ENCODE results near the gene KRT25. TPM values are rescaled to one million over a fixed set of nuclear protein-coding genes. Genes with fewer than 3 reads are reported as not detected.
A peak's percentile ranks its signal among the peaks of the same experiment; 100 is the strongest.
"Not testable (repeated sequence)": the region's sequence is repeated elsewhere in the genome, so short reads cannot be mapped to it uniquely, and the experiment has no call there.

KRT25 gene
- polyA plus RNA-seq, 12 donors: 0.15 to 0.33 (median 0.21) TPM; not detected in 8

DNA sequence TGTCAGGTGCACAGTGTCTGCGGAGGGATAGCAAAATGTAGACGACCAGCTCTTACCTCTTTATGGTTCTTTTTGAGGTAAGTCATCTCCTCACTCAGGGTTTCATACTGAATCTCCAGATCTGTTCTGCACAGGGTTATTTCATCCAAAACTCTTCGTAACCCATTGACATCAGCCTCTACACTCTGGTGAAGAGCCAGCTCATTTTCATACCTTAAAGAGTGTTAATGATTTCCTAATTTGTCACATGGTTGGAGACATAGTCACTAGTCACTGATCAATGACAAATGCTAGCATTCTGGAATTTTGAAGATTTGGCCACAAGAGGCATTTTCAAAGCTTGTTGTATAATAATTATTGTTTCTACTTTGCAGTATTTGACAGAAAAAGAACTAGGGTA lies 1.3 kb downstream of the KRT25 start:
- no peak for DNase-seq

DNA sequence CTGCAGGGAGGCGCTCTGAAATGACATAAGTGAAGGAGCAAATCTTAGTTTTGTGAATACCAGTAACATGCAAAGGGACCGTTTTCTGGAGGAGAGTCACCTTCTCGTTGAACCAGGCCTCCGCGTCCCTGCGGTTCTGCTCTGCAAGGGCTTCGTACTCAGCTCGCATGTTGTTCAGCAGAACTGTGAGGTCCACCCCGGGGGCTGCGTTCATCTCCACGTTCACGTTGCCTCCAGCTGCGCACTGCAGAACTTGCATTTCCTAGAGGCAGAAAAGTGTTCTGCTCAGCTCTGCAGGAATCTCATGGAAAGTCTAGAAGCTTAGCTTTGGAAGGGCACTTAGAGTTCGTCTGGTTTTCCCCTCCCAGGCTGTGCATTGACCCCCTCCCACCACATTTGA lies 4.1 kb downstream of the KRT25 start:
- no peak for DNase-seq

DNA sequence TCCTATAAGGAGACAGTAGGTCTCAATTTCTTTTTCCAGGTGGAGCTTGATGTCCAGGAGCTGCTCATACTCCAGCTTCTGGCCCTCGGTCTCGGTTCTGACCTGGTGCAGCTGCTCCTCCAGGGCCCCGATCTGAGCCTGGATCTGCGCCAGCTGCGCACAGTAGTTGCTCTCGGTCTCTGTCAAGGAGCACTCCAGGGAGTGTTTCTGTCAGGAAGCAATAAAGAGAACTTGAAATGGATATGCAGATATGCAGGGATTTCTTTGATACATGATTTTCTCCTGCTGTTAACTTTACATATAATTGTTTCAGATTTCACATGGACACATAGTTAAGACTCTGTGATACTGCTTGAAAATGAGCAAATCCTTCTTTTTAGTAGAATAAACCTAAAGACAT lies 4.7 kb downstream of the KRT25 start:
- no peak for DNase-seq

DNA sequence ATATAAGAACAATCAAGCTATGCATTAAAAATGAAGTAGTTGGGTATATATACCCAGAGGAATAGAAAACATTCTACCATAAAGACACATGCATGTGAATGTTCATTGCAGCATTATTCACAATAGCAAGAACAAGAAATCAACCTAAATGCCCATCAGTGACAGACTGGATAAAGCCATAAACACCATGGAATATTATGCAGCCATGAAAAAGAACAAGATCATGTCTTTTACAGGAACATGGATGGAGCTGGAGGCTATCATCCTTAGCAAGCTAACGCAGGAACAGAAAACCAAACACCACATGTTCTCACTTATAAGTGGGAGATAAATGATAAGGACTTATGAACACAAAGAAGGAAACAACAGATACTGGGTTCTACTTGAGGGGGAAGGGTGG lies 6.5 kb downstream of the KRT25 start:
- DNase-seq: not testable (repeated sequence)

DNA sequence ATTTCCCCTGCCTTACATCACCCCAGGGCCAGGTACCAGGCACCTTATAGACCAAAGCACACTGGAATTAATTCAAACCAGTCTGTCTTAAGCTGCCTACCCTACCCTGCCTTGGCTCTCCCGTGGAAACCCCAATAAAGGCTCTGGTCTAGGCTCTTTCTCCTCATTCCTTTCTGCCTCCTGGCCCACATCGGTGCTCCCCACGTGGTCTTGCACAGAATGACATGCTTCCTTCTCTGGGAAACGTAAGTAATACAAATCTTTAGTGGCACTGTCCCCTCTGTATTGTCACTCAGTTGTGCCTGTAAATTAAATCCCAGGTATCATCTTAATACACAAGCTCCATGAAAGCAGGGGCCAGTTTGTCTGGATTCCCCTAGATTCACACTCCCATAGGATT lies 16.6 kb downstream of the KRT25 start:
- DNase-seq: no peak

DNA sequence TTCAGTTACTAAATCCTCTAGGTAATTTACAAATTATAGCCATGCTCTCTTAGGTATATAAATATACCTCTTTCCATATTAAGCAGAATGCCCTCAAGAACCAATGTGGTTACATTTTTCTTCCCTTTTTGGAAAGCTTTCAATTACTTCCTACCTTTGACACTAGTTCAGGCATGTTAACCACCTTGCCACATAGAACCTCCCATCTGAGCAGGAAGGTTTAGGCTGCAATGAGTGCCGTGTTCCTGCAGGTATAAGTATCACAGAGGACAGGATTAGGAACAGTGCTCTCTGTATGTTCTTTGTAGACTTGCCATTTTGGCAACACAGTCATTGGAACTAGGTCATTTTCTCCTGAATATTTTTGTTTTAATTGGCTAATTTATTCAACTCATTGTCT lies 20.1 kb downstream of the KRT25 start:
- DNase-seq: no peak

DNA sequence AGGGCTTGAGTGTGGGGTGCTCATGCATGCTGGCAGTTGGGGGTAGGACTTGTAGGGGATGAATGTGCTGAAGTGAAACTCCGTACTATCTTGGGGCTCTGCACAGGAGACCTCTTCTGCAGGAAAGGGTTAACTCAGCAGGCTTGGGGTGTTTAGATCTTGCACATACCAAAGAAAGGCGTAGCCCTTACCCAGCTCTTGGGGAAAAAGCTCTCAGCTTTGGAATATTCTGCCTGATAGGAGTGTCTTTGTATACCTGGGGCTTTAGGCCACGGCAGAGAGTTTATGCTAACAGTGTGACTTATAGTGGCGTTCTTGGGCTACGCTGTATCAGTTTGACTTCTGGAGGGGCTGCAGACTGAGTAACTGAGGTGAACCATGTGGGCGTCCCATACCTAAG lies 21.1 kb downstream of the KRT25 start:
- no peak for DNase-seq

DNA sequence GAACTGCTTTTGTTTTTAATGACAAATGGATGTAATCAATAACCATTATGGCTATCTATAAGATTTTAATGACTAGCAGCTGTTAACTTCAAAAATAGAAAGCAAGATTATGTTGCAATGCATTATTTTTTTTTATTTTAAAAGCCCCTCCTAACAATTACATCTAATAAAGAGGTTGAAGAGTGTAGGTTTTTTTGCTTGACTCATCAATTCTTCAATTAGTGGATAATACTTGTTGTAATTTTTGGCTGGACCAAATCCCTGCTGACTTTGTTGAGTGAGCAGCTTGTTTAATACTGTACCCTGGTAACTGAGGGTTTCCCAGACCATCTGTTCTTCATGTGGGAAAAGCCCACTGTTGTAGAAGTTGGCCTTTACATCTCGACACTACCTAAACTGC lies 24.2 kb downstream of the KRT25 start:
- no peak for DNase-seq

DNA sequence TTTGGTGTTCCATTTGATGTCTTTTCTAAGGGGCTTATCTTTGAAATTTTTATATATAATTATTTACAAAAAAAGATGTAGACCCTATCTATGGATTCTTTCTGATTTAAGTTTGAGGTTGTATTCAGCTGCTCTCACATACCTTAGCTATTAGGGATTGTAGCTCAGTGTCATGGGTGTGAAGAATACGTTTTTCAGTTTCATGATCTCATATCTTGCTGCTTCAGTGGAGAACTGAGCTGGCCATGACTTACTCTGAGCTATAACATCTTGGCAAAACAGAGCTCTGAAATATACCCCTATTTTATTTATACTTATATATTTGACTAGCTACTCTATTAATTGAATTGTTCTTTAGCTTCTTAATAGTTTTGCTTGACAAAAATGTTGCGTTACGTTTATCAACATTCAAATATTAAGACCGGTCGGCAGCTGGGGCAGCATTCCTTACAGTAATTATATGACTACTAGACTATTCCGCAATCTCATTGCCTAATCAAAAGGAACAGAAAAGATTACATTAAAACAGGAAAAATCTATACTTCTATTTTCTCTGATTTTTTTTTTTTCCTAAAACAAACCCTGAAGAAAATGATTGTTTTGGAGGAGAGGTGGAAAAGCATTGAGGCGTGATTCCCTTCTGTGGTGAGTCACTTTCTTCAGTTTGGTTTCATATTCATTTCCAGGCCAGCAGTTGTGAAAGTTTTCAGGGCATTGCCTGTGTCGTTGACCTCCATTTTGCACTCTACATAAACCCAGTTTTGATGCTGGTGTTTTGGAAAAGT lies 27.5 kb downstream of the KRT25 start:
- DNase-seq: no peak

DNA sequence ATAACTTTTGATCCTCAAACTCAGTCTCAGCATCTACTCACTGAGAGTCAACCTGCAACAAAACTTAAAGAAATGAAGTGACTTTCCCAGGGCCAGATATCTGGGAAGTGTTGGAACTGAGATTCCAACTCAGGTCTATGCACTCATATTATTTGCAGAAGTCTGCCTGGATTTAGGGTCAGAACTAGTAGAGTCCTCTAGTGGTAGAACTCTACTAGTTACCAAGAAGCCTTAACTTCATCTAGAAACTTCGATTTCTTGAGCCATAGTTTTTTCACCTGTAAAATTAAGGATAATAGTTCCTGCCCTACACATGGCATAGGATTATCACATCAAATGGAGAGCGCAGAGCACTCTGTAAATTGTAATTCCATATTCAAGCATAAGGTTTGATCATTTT lies 28.2 kb downstream of the KRT25 start:
- DNase-seq: no peak

DNA sequence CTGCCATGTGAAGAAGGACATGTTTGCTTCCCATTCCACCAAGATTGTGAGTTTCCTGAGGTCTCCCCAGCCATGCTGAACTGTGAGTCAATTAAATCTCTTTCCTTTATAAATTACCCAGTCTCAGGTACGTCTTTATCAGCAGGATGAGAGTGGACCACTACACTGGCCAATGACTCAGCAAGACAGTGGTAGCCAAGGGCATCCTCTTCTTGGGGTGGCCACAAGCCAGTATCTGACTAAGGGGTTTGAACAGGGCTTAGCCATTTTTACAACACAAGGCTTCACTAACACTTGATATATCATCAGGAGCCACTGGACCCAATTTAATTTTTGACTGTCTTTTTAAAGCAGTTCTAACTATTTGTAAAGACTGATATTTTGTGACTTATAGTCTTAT lies 30.5 kb downstream of the KRT25 start:
- no peak for DNase-seq

DNA sequence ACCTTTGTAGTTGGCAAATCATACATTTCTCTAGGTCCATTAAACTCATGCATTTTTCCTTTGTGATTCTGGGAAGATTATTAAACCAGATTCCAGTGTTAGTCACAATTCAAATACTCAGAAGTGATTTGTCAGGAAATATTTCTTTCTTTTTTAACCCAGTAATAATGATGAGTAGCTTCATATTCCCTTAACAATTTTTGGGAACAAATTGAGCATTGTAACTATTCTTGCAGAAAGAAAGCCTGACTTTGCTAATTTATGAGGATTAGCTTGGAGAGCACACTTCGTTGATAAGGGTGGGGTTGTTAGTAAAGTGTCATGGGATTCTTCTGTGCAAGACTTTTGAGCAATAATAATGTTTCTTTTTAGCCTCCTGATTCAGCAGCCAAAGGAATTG lies 32.9 kb downstream of the KRT25 start:
- DNase-seq: no peak

DNA sequence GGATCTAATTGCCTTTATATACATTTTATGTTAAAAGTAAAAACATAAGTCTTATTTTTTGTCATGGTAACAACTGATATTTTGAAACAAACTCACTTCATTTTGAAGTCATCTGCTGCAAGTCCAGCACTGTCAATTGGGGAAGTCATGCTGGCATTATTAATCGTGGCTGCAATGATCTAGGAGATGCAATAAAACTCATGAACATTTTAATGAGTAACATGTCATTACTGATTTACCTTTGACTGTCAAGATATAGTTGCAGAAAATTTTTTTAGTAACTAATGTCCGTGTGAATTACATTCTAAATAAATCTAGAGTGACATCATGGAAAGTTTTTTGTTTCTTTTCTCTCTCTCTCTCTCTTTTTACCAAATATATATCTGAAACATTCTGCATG lies 34.2 kb downstream of the KRT25 start:
- no peak for DNase-seq

DNA sequence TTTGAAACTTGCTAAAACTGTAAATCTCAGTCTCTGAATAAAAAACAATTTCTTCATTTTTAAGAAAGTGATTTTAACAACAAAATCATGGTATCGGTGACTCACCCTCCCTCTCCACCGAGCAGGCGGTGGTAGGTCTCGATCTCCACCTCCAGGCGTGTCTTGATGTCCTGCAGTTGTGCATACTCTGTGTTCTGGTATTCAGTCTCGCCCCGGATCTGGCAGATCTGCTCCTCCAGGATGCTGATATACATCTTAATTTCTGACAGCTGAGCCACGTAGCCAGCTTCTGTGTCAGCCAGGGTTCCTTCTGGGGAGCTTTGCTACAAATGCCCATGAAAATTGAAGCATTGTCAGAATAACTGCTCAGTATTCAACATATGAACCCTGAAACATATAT lies 36.2 kb downstream of the KRT25 start:
- DNase-seq: no peak

DNA sequence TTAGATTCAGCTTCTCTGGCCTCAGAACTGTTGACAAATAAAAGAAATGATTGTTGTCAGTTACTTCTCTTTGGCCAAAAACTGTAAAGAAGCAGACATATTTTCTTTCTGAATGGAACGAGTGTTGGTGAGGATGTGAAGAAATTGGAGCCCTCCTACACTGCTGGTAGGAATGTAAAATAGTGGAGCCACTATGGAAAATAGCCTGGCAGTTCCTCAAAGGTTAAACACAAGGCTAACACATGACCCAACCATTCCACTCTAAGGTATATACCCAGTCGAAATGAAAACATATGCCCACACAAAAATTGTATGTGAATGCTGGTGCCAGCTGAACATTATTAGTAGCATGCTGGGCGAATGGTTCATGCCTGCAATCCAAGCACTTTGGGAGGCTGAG lies 37.4 kb downstream of the KRT25 start:
- no peak for DNase-seq

DNA sequence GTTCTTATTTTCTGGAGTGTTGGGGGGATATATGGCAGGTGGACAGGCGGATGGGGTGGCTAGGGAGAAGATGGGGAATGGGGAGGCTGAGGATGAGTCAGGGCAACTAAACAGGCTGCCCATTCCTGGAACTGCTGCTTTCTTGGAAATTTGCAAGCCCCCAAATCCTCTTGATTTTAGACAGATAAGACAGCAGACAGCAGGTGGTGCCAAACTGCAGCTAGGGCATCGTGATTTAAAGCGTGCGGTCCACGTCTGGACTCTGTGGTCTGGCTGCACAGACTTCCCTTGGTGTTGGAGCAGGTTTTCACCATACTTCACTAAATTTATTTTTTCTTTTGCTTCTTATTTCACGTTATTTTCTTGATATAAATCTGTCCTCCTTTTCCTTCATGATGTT lies 40.7 kb downstream of the KRT25 start:
- no peak for DNase-seq

DNA sequence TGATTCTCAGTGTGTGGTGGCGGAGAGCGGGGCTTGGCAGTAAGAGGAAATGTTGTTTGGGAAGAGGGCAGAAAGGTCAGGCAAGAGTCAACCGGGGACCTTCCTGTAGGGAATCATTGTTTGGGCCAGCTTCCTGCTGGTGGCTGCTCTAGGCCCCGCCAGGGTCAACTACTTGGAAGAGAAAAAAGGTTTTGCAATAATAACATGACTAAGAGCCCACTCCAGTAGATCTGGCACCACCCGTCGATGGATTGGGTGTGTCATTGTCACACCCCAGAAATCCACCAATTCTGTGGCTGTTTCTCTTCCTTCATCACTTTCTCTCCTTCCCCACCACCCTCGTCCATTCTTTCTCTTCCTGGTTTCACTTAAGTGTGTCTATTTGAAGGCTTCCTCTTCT lies 47.4 kb downstream of the KRT25 start:
- no peak for DNase-seq

DNA sequence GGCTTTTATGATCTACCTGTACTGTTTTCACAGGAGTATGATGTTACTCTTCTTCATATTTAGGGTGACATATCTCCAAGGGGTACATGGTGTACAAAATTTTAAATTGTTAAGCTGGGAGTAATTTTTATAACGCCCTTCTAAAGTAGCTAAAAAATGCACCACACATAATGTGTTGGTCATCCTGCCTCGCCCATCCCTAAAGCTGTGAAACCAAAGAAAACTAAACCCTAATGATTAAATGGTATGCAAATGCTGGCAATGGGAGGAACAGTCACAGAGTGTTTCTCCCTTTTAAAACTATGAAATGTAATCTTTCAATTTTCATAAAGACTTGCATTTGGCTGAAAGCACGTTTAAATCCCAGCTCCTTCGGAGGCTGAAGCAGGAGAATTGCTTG lies 49.5 kb downstream of the KRT25 start:
- no peak for DNase-seq

DNA sequence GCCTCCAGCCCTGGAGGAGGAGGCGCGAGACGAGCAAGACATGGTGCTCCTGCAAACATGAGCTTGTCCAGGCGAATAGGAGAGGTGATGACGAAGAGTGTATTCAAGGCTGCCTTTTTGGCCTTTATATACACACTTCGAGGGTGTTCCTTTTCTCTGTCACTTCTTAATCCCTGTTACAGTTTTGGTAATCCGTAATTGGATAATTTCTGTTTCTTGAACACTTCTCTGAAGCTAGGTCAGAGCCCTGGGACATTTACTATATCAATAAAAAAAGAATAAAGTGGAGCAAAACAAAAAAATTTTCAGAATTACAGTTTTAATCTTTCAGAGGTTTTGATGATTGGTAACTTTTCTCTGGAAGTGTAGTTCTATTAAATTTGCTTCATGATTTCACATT lies 51.5 kb downstream of the KRT25 start, which contains the start of gene KRT24:
KRT24 (minus strand) TSS at position 101 of the 400 bp plus-strand sequence; CDS start at position 42, 59 bp downstream.
- DNase-seq: no peak

DNA sequence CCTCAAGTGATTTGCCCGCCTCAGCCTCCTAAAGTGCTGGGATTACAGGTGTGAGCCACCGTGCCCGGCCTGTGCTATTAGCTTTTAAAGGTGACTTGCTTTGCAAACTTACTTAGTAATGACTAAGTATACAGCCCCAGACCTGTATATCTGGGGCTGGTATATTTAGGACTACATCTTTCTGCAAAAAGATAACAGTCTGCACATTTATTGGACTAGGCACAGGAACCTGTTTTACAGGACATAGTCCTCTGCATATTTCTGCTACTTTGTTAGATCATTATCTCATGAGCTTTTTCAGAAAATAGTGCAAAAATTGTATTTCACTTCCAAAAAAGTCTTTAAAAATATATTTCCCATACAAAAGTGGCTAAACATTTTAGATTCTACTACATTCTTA lies 52.9 kb downstream of the KRT25 start:
- no peak for DNase-seq

DNA sequence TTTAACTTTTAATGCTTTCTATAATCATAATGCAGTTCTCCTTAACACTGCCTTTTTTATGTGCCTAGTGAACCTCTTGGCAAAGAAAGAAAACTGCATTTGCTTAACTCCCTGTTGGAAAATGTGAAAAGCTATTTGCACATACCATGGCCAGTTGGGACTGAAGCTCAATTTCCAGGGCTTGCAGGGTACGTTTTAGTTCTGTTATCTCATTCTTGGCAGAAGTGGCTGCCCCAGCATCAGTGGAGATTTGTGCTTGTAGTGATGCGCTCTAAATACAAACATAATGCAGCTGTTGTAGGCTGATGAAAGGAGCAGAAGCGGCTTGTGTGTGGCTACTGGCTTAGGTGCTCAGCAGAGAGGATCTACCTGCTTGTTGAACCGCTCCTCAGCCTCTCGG lies 55.3 kb downstream of the KRT25 start:
- DNase-seq: peak; percentile 40

DNA sequence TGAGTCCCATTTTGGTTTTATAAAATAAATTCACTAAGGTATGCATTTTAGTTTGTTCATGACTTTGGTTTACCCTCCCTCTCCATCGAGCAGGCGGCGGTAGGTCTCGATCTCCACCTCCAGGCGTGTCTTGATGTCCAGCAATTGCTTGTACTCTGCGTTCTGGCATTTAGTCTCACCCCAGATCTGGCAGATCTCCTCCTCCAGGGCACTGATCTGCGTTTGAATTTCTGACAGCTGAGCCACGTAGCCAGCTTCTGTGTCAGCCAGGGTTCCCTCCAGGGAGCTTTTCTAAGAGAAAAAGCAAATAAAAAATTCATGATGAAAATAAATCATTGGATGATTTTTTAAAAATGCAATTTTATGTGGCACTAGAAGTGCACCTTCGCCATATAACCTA lies 55.8 kb downstream of the KRT25 start:
- no peak for DNase-seq

Measured in muscle of arm (tissue), 12 donors.